C4-2B (cell line): Measurements from ENCODE around the gene CFAP20DC.

ENCODE experiments used
- ZFX ChIP-seq: fragments of 450-650 bp; IDR thresholded peaks from 2 replicates; pipeline ENCODE4 v1.6.1; 2017
- TF ChIP-seq, protein P1 (sequence below): fragments of 450-650 bp; conservative IDR thresholded peaks from 2 replicates; pipeline ENCODE4 v1.5.1; 2017; ENCODE audit warnings: mild to moderate bottlenecking

DNA sequence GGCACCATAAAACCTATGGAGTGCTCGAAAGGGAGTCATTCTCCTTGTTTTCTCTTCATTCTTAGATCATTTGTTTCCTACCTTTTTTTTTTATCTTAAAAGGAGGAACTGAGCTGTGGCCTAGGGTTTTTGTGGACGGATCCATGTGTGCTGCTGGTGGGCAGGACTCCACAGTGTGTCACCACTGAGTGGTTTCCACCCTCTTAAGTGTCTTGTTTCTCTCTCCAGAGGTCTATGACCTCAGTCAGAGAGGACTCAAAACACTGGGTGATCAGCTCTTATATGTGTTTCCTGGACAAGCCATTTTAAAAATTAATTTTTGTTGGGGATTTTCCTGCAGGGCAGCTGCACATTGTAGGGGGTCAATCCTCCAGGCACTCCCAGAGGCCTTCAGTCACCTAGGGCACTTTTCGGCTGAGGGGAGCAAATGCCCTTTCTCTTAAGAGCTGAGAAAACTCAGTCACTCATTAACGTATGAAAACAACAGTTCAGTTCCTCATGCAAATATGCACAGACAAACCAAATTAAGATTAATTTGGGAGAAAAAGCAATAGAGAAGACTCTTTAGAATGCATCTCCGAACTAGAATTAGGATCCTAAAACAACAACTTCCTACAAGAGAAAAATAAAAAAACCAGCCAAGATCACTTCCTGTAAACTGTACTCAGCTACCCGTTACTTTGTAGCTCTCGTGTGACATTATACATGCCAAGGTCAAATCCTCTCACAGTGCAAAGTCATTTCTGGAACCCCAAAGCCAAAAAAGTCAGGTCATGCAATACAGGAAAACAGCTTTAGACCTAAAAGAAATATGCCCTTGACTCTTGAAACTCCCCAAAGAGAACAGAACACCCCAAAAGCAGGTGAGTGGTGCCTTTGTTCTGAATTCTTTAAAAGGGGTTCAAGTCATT lies 355.6 kb downstream of the CFAP20DC start:
- TF ChIP-seq, protein P1, sequence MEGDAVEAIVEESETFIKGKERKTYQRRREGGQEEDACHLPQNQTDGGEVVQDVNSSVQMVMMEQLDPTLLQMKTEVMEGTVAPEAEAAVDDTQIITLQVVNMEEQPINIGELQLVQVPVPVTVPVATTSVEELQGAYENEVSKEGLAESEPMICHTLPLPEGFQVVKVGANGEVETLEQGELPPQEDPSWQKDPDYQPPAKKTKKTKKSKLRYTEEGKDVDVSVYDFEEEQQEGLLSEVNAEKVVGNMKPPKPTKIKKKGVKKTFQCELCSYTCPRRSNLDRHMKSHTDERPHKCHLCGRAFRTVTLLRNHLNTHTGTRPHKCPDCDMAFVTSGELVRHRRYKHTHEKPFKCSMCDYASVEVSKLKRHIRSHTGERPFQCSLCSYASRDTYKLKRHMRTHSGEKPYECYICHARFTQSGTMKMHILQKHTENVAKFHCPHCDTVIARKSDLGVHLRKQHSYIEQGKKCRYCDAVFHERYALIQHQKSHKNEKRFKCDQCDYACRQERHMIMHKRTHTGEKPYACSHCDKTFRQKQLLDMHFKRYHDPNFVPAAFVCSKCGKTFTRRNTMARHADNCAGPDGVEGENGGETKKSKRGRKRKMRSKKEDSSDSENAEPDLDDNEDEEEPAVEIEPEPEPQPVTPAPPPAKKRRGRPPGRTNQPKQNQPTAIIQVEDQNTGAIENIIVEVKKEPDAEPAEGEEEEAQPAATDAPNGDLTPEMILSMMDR: no peak
- TF ChIP-seq ZFX: no peak
